ENCODE data around the gene STXBP6. TPM values are rescaled to one million over a fixed set of nuclear protein-coding genes. Genes with fewer than 3 reads are reported as not detected.
A peak's percentile ranks its signal among the peaks of the same experiment; 100 is the strongest.

STXBP6 gene
- total RNA-seq = 6.3 and 16.9 TPM in 2 replicates

- peak; percentile 47 to 60 for DNase-seq (ENCODE audit: low read depth in 2 of 2)
Measured at GRCh38 chr14:25049568-25050268, at the start of gene STXBP6. TSS of gene STXBP6 (minus strand) at chr14:25050147. CDS start at chr14:24974818, 75,329 bp downstream.

GRCh38 chr14:25097120-25097519, 47.2 kb upstream of the STXBP6 start:
- no peak for DNase-seq (ENCODE audit: low read depth in 2 of 2)

GRCh38 chr14:25095736-25096437, 45.9 kb upstream of the STXBP6 start:
- DNase-seq (ENCODE audit: low read depth in 2 of 2) = no peak

- DNase-seq (ENCODE audit: low read depth in 2 of 2) = no peak
Measured at GRCh38 chr14:25094171-25094907, 44.4 kb upstream of the STXBP6 start.

- no peak for DNase-seq (ENCODE audit: low read depth in 2 of 2)
Measured at GRCh38 chr14:25092258-25092740, 42.4 kb upstream of the STXBP6 start.

- DNase-seq (ENCODE audit: low read depth in 2 of 2) = no peak
Measured at GRCh38 chr14:25090716-25091454, 40.9 kb upstream of the STXBP6 start.

GRCh38 chr14:25090256-25090655, 40.3 kb upstream of the STXBP6 start:
- DNase-seq (ENCODE audit: low read depth in 2 of 2) = no peak

GRCh38 chr14:25089496-25089895, 39.5 kb upstream of the STXBP6 start:
- no peak for DNase-seq (ENCODE audit: low read depth in 2 of 2)

GRCh38 chr14:25086821-25087396, 37.0 kb upstream of the STXBP6 start:
- no peak for DNase-seq (ENCODE audit: low read depth in 2 of 2)

GRCh38 chr14:25086081-25086480, 36.1 kb upstream of the STXBP6 start:
- no peak for DNase-seq (ENCODE audit: low read depth in 2 of 2)

GRCh38 chr14:25080682-25081081, 30.7 kb upstream of the STXBP6 start:
- DNase-seq (ENCODE audit: low read depth in 2 of 2) = no peak

GRCh38 chr14:25079311-25079710, 29.4 kb upstream of the STXBP6 start:
- DNase-seq (ENCODE audit: low read depth in 2 of 2) = no peak

GRCh38 chr14:25074099-25074685, 24.2 kb upstream of the STXBP6 start:
- no peak for DNase-seq (ENCODE audit: low read depth in 2 of 2)

GRCh38 chr14:25069879-25070278, 19.9 kb upstream of the STXBP6 start:
- no peak for DNase-seq (ENCODE audit: low read depth in 2 of 2)

GRCh38 chr14:25067600-25067999, 17.7 kb upstream of the STXBP6 start:
- DNase-seq (ENCODE audit: low read depth in 2 of 2) = no peak

- DNase-seq (ENCODE audit: low read depth in 2 of 2) = no peak
Measured at GRCh38 chr14:25062022-25062321, 12.0 kb upstream of the STXBP6 start.

- no peak for DNase-seq (ENCODE audit: low read depth in 2 of 2)
Measured at GRCh38 chr14:25056688-25057078, 6.7 kb upstream of the STXBP6 start.

GRCh38 chr14:25055992-25056687, 6.2 kb upstream of the STXBP6 start:
- no peak for DNase-seq (ENCODE audit: low read depth in 2 of 2)

GRCh38 chr14:25055005-25055404, 5.1 kb upstream of the STXBP6 start:
- DNase-seq (ENCODE audit: low read depth in 2 of 2) = no peak

GRCh38 chr14:25053585-25053984, 3.6 kb upstream of the STXBP6 start:
- no peak for DNase-seq (ENCODE audit: low read depth in 2 of 2)
